Endothelial cell of umbilical vein (primary cell): Measurements from ENCODE around the gene WDPCP.

Experiments
- CTCF ChIP-seq, 2 donors: IDR thresholded peaks; 1 replicate in 1 of 2; 2 replicates in 1 of 2; pipeline ENCODE4 v1.5.1; 2011; ENCODE audit warnings: low read length in 2 of 2, mild to moderate bottlenecking in 2 of 2, moderate library complexity in 2 of 2, control low read depth in 1 of 2, inconsistent platforms in 1 of 2, low read depth in 1 of 2; ENCODE audit not compliant: insufficient read depth in 1 of 2; ENCODE audit errors: extremely low read depth in 1 of 2
- GATA2 ChIP-seq: IDR thresholded peaks from 2 replicates; pipeline ENCODE4 v1.7.0; 2011; ENCODE audit warnings: low read depth, mild to moderate bottlenecking, moderate library complexity, mixed read lengths, low read length; ENCODE audit not compliant: insufficient read length, insufficient read depth
- MAX ChIP-seq: IDR thresholded peaks from 2 replicates; pipeline ENCODE4 v1.6.1; 2011; ENCODE audit not compliant: insufficient read depth, insufficient read length
- POLR2AphosphoS5 ChIP-seq: IDR thresholded peaks from 2 replicates; pipeline ENCODE4 v1.6.1; 2012; ENCODE audit warnings: low read depth, mild to moderate bottlenecking, control low read depth, low read length, moderate library complexity; ENCODE audit not compliant: insufficient read depth

DNA sequence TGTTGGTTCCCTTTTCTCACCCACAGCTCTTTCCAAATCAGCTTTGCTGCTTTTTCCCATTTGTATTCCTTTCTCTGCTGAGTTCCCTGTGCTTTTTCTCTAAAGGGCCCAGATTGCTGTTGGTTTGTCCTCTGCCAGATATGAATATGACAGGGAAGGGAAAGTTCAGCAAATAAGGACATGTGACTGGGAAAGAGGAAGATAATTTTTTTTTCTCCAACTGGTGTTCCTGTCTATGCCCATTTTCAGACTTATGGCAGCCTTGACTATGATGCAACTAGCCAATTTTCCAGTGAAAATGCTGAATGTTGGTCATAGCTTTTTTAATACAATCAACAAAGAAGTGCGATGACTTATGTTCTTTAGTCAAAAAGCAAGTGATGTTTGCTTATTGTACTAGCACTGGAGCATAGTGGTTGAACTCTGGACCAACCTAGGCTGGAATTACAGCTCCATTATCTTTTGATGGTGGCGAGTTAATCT is 8.2 kb upstream of the WDPCP start:
- TF ChIP-seq POLR2AphosphoS5: no peak
- TF ChIP-seq GATA2: no peak
- TF ChIP-seq CTCF (IDR thresholded peaks at IDR 0.05; ENCODE audit: extremely low read depth in 1 of 2, insufficient read depth in 1 of 2, low read depth in 1 of 2, low read length in 2 of 2): no peak
- TF ChIP-seq MAX: no peak
